ENCODE data around the gene MYB.

GRCh38 chr6:135176058-135176457 is 5.0 kb upstream of the MYB start:
- no peak for TF ChIP-seq POLR2A (IDR thresholded peaks at IDR 0.05)
- no peak for TF ChIP-seq CTCF (IDR thresholded peaks at IDR 0.05)
